ENCODE data around the gene IL17REL. TPM values are rescaled to one million over a fixed set of nuclear protein-coding genes. Genes with fewer than 3 reads are reported as not detected.

IL17REL gene
- total and polyA plus RNA-seq, 2 of the 13 experiments (the other 11 are each of a cell fraction or from before 2014, with no cell fraction given): not detected

GRCh38 chr22:50009251-50009650, 3.3 kb downstream of the IL17REL start:
- Histone ChIP-seq H3K9me3 (ENCODE audit: low read length) (no peaks in the 10 kb centered on the region), H3K79me2 (ENCODE audit: insufficient read depth, low read length) (no peaks in the 10 kb centered on the region), H3K27me3 (ENCODE audit: control insufficient read depth in 1 of 2, insufficient read depth in 2 of 2, low read length in 2 of 2) (peaks cover 19 to 56% of the 10 kb centered on the region in 2 experiments), H4K20me1 (ENCODE audit: insufficient read depth, low read length) (no peaks in the 10 kb centered on the region), H3K4me3 (replicated peaks in 1 of 3; ENCODE audit: insufficient read depth in 1 of 3, low read depth in 2 of 3, low read length in 3 of 3) (no peak overlapping the region), H3K4me1 (ENCODE audit: insufficient read depth, low read length) (peaks cover 13% of the 10 kb centered on the region), H3K4me2 (ENCODE audit: low read depth, low read length) (no peak overlapping the region), H3K36me3 (replicated peaks in 1 of 2; ENCODE audit: control insufficient read depth in 1 of 2, insufficient read depth in 2 of 2, low read length in 2 of 2) (no peaks in the 10 kb centered on the region), H2AFZ (ENCODE audit: low read length) (no peak overlapping the region), H3K9ac (ENCODE audit: insufficient read depth, low read depth, low read length) (no peak overlapping the region), H3K27ac (ENCODE audit: extremely low read length, insufficient read depth, low read length) (no peak overlapping the region)
- ATAC-seq: no peak
- TF ChIP-seq, protein P1, sequence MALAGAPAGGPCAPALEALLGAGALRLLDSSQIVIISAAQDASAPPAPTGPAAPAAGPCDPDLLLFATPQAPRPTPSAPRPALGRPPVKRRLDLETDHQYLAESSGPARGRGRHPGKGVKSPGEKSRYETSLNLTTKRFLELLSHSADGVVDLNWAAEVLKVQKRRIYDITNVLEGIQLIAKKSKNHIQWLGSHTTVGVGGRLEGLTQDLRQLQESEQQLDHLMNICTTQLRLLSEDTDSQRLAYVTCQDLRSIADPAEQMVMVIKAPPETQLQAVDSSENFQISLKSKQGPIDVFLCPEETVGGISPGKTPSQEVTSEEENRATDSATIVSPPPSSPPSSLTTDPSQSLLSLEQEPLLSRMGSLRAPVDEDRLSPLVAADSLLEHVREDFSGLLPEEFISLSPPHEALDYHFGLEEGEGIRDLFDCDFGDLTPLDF (CRISPR knock-in tag; IDR thresholded peaks at IDR 0.05): no peak
- no peak for TF ChIP-seq SRY (CRISPR knock-in tag; IDR thresholded peaks at IDR 0.05)
- no peak for TF ChIP-seq MXD4 (CRISPR knock-in tag; IDR thresholded peaks at IDR 0.05)
- no peak for TF ChIP-seq CHD4 (IDR thresholded peaks at IDR 0.05; ENCODE audit: borderline replicate concordance, low read length)
- no peak for TF ChIP-seq LBX2 (CRISPR knock-in tag; IDR thresholded peaks at IDR 0.05; ENCODE audit: borderline replicate concordance)
- TF ChIP-seq MEF2D (CRISPR knock-in tag; IDR thresholded peaks at IDR 0.05): no peak
- no peak for TF ChIP-seq ZNF430 (CRISPR knock-in tag; IDR thresholded peaks at IDR 0.05)
- TF ChIP-seq CCAR2 (optimal IDR thresholded peaks at IDR 0.05; ENCODE audit: low read depth, low read length): no peak
- TF ChIP-seq SMAD1 (CRISPR knock-in tag; IDR thresholded peaks at IDR 0.05; ENCODE audit: borderline replicate concordance, low read depth): no peak
- TF ChIP-seq ZFP41 (CRISPR knock-in tag; IDR thresholded peaks at IDR 0.05; ENCODE audit: borderline replicate concordance): no peak
- TF ChIP-seq TOPORS (CRISPR knock-in tag; IDR thresholded peaks at IDR 0.05): no peak
- DNase-seq (ENCODE audit: low spot score): no peak
- intact Hi-C loops (cut with micrococcal nuclease; ENCODE audit: unreplicated experiment) (no loop called here), in situ Hi-C loops (cut with HindIII; ENCODE audit: extremely low pct_ligation_motif_present, low pct_unique_long_range_greater_than_20kb) (no loop called here)
- no peak for FAIRE-seq
- ChIA-PET POLR2A (interaction anchor here (0.8 kb wide), 1 partner anchor 42 kb away, joined by 3 read pairs; no protein-coding TSS in a partner anchor), CTCF (ENCODE audit: low intra/inter-chr PET ratio, low total read pairs) (no interaction called here)
- 25% methylated on average over 2 of the region's 16 CpGs for WGBS (ENCODE audit: low lambda C conversion rate)
- BruUV-seq (replicated peaks): no TSS peak

Measured in HepG2 (cell line).